ENCODE results near the gene BMP7. TPM values are rescaled to one million over a fixed set of nuclear protein-coding genes. Genes with fewer than 3 reads are reported as not detected.
"Not testable (repeated sequence)": the region's sequence is repeated elsewhere in the genome, so short reads cannot be mapped to it uniquely, and the experiment has no call there.

BMP7 gene
- total RNA-seq, 2 donors from 2014 or later: 0.34 to 0.78 TPM

- DNase-seq (no peak), ATAC-seq (no peak)
- intact Hi-C loops (cut with DNase I, micrococcal nuclease): no loop called here
Observed at GRCh38 chr20:57289391-57290177, 23.1 kb upstream of the BMP7 start.

GRCh38 chr20:57288651-57289277 lies 22.3 kb upstream of the BMP7 start:
- intact Hi-C loops (cut with DNase I, micrococcal nuclease): no loop called here
- ATAC-seq: peak; percentile 27
- DNase-seq: no peak

- no peak for DNase-seq
- no peak for ATAC-seq
- intact Hi-C loops (cut with DNase I, micrococcal nuclease): no loop called here
Observed at GRCh38 chr20:57287901-57288300, 21.5 kb upstream of the BMP7 start.

- no peak for ATAC-seq
- DNase-seq: no peak
- intact Hi-C loops (cut with DNase I, micrococcal nuclease): no loop called here
Observed at GRCh38 chr20:57287007-57287880, 20.8 kb upstream of the BMP7 start.

- intact Hi-C loops (cut with DNase I, micrococcal nuclease): no loop called here
- DNase-seq: no peak
- ATAC-seq: no peak
Observed at GRCh38 chr20:57283860-57284259, 17.4 kb upstream of the BMP7 start.

GRCh38 chr20:57282670-57283361 lies 16.4 kb upstream of the BMP7 start:
- intact Hi-C loops (cut with DNase I, micrococcal nuclease): no loop called here
- DNase-seq: no peak
- no peak for ATAC-seq

- no peak for ATAC-seq
- DNase-seq: no peak
- intact Hi-C loops (cut with DNase I, micrococcal nuclease): no loop called here
Observed at GRCh38 chr20:57281900-57282299, 15.5 kb upstream of the BMP7 start.

- intact Hi-C loops (cut with DNase I, micrococcal nuclease): no loop called here
- ATAC-seq: no peak
Observed at GRCh38 chr20:57280221-57280620, 13.8 kb upstream of the BMP7 start.

GRCh38 chr20:57279548-57279947 lies 13.1 kb upstream of the BMP7 start:
- intact Hi-C loops (cut with DNase I, micrococcal nuclease); ATAC-seq: not testable (repeated sequence)

More at GRCh38 chr20:57280221-57280620, 13.8 kb upstream of the BMP7 start:
- no peak for DNase-seq

GRCh38 chr20:57278457-57278856 lies 12.0 kb upstream of the BMP7 start:
- DNase-seq: no peak
- intact Hi-C loops (cut with DNase I, micrococcal nuclease): no loop called here
- no peak for ATAC-seq

More at GRCh38 chr20:57279548-57279947, 13.1 kb upstream of the BMP7 start:
- not testable (repeated sequence) for DNase-seq

GRCh38 chr20:57277398-57278105 lies 11.1 kb upstream of the BMP7 start:
- DNase-seq (no peak), ATAC-seq (no peak)
- intact Hi-C loops (cut with DNase I, micrococcal nuclease): no loop called here

- intact Hi-C loops (cut with DNase I, micrococcal nuclease): no loop called here
- no peak for ATAC-seq
- DNase-seq: no peak
Observed at GRCh38 chr20:57276221-57276620, 9.8 kb upstream of the BMP7 start.

- DNase-seq: no peak
- ATAC-seq: no peak
- intact Hi-C loops (cut with DNase I, micrococcal nuclease): no loop called here
Observed at GRCh38 chr20:57275813-57276212, 9.4 kb upstream of the BMP7 start.

GRCh38 chr20:57275334-57275733 lies 8.9 kb upstream of the BMP7 start:
- intact Hi-C loops (cut with DNase I, micrococcal nuclease): no loop called here
- DNase-seq (no peak), ATAC-seq (no peak)

GRCh38 chr20:57274846-57275245 lies 8.4 kb upstream of the BMP7 start:
- DNase-seq: no peak
- intact Hi-C loops (cut with DNase I, micrococcal nuclease): no loop called here
- no peak for ATAC-seq

GRCh38 chr20:57274299-57274698 lies 7.9 kb upstream of the BMP7 start:
- intact Hi-C loops (cut with DNase I, micrococcal nuclease): no loop called here
- ATAC-seq (no peak), DNase-seq (no peak)

- DNase-seq (no peak), ATAC-seq (no peak)
- intact Hi-C loops (cut with DNase I, micrococcal nuclease): no loop called here
Observed at GRCh38 chr20:57272883-57273535, 6.6 kb upstream of the BMP7 start.
